HK-2 (cell line): ENCODE measurements around the gene CCDC85C.
"Not testable (repeated sequence)": the region's sequence is repeated elsewhere in the genome, so short reads cannot be mapped to it uniquely, and the experiment has no call there.

ENCODE experiments used
- DNase-seq: peaks from one replicate; pipeline ENCODE4 v3.0.0-alpha.2; 2018; ENCODE audit not compliant: unreplicated experiment

Gene CCDC85C

DNA sequence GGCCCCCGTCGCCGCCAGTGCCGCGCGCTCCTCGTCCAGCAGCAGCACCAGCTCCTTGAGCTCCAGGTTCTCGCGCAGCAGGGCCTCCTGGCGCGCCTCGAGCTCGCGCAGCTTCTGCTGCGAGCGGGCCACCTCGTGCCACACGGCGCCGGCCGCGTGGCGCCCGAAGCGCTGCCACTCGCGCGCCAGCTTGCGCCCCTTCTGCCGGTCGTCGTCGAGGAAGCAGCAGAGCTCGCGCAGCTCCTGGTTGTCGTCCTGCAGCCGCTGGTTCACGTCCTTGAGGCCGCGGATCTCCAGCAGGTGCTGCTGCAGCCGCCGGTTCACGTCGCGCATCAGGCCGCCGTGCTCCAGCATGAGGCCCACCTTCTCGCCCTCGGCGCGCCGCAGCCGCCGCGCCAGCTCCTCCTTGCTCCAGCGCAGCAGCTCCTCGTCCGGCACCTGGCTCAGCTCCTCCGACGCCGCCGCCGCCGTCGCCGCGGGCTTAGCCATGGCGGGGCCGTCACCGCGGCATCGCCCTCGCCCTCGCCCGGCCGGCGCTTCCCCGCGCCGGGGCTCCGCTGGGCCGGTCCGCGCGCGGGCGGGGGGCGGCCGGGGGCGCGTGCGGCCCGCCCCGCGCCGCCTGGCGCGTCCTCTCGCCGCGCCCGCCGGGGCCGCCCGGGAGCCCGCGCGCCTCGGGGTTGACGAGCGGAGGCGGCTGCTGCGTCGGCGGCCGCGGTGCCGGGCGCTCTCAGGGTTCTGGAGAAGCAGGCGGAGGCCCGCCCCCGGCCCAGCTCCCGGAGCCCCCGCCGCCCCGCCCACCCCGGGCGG is at the start of gene CCDC85C:
TSS of gene CCDC85C (minus strand) at position 737 of the 807 bp plus-strand sequence. CDS start at position 489, 248 bp downstream.
- DNase-seq, result peak; percentile 56

- DNase-seq, result no peak
These were observed 48.1 kb upstream of the CCDC85C start for GRCh38 chr14:99651953-99652746.

DNA sequence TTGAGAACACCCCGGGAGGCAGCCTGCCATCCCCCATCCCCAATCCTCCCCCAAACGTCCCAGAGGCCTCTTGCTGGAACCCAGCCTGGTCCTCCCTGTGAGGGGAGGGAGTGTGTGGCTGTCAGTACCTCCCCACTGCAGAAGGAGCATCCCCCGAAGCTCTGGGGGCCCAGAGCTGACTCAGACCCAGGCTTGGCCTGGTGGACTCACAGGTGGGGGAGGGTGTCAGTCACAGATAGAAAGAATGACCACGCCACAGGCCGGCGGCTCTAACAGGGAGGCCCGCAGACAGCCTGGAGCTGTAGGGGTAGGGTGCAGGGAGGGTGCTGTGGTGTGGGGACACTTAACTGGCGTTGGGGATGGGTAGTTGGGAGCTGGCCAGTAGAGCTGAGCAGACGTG is 46.2 kb upstream of the CCDC85C start:
- DNase-seq, result no peak

DNA sequence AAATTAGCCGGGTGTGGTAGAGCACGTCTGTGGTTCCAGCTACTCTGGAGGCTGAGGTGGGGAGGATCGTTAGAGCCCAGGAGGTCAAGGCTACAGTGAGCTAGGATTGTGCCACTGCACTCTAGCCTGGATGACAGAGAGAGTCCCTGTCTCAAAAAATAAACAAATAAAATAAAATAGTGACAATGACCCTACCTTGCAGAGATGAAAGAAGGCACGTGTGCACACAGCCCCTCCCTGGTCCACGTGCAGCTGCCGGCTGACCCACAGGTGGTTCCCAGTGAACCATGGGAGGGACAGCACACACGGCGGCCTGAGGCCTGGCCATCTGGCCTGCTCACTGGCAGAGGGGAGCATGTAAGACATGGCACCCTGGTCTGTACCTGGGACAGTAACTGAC is 45.6 kb upstream of the CCDC85C start:
- DNase-seq, result no peak

DNA sequence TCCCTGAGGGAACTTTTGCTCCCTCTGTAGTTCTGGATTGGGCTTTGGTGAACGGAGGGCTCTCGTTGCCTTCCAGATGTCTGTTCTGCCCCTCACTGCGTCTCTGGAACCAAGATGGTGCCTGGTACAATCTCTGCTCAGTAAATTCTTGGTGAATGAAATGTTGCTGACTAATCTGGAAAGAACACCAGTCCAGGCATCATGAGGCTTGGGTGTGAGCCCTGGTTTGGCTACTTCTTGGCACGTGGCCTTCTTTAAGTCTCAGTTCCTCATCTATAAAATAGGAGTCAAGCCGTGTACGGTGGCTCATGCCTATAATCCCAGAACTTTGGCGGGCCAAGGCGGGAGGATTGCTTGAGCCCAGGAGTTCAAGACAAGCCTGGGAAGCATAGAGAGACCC is 45.2 kb upstream of the CCDC85C start:
- DNase-seq, result no peak

- no peak for DNase-seq
These were observed 44.2 kb upstream of the CCDC85C start for GRCh38 chr14:99648027-99648784.

- no peak for DNase-seq
These were observed 43.4 kb upstream of the CCDC85C start for GRCh38 chr14:99647411-99647810.

GRCh38 chr14:99645545-99646505 is 41.8 kb upstream of the CCDC85C start:
- no peak for DNase-seq

GRCh38 chr14:99644723-99645544 is 40.9 kb upstream of the CCDC85C start, which contains the start of gene HHIPL1:
Gene HHIPL1, plus strand, starts transcription at chr14:99645129. Its CDS starts 79 bp downstream, at chr14:99645208.
- no peak for DNase-seq

GRCh38 chr14:99644035-99644587 is 40.1 kb upstream of the CCDC85C start:
- DNase-seq, result no peak

DNA sequence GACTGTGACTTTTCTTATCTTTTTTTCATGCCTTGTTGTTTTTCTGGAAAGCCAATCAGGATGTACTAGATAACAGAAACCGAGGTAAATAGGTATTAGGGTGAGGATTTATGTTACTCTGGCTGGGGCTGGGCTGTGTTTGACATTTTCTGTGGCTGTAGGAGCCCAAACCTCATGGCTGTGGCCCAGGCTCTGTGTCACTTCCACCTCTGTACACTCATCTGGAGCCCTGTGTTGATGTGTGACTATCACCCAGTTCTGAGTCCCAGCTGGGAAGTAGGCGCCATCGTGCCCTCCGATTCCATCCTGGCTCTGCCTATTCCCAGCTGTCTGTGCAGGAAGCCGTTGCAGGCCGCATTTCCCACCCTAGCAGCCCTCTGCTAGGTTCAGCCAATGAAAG is 39.3 kb upstream of the CCDC85C start:
- no peak for DNase-seq

DNA sequence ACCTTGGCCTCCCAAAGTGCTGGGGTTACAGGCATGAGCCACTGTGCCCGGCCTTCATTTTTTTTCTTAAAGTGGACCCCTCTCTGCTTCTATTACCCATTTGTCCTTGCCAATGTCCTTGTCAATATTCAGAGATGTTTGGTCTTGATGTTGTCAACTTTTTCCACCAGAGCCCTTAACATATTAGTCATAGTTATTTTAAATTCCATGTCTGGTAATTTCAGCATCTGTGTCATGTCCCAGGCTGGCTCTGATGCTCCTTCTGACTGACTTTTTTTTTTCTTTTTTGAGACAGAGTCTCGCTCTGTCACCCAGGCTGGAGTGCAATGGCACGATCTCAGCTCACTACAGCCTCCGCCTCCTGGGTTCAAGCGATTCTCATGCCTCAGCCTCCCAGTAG is 38.8 kb upstream of the CCDC85C start:
- DNase-seq, result not testable (repeated sequence)

- no peak for DNase-seq
These were observed 33.6 kb upstream of the CCDC85C start for GRCh38 chr14:99637624-99638023.

- no peak for DNase-seq
These were observed 32.5 kb upstream of the CCDC85C start for GRCh38 chr14:99636487-99636886.

DNA sequence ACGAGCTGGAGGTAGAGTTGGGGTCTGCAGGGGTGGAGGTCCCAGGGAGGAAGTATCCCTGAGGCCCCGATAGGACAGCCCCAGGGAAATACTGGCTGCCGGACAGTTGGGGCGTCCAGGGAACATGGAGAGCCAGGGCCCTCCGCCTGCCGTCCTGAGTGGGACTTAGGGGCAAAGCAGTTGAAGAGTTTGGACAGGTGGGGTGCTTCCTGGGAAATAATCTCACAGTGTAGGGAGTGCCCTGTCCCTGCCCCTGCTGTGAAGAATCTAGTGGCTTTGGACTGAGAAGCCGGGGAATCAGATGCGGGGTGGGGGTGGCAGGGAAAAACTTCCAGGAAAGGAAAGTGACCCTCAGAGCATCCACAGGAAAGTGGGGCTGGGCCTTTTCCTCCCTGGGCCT is 31.1 kb upstream of the CCDC85C start:
- DNase-seq, result no peak

- no peak for DNase-seq
These were observed 30.4 kb upstream of the CCDC85C start for GRCh38 chr14:99634443-99634842.

DNA sequence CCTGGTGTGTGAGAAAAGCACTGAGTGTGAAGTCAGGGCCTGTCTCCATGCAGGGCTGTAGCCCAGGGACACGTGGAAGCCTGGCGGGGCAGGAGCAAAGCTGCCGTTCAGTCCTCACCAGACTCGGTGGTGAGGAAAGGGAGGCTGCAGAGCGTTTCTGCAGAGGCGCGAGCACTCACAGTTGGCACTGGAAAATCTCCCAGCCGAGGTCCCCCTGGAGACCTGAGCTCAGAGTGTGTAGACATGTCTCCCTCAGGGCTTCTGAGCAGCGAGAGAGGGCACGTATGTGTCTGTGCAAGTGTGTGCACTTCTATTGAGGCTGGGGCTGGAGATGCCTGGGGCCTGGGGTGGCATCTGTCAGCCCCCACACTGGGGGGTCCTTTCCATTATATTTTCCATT is 29.9 kb upstream of the CCDC85C start:
- DNase-seq, result no peak

DNA sequence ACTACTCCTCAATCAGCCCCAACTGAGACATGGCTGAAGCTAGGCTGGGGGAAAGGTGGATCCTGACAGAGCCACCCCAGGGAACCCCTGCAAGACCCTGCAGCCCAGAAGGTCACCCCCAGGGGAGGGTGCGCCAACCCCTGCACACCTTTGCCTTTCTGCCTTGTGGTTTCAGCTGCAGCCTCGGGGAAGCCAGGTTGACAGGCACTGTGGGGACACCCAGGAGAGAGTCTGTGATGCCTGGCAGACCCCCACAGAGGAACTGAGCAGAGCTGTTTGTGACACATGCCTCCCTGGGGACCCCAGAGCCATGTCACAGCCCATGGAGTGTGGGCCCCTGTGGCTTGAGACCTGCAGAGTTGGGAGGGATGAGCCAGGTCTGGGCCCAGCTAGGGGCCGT is 29.1 kb upstream of the CCDC85C start:
- no peak for DNase-seq

DNA sequence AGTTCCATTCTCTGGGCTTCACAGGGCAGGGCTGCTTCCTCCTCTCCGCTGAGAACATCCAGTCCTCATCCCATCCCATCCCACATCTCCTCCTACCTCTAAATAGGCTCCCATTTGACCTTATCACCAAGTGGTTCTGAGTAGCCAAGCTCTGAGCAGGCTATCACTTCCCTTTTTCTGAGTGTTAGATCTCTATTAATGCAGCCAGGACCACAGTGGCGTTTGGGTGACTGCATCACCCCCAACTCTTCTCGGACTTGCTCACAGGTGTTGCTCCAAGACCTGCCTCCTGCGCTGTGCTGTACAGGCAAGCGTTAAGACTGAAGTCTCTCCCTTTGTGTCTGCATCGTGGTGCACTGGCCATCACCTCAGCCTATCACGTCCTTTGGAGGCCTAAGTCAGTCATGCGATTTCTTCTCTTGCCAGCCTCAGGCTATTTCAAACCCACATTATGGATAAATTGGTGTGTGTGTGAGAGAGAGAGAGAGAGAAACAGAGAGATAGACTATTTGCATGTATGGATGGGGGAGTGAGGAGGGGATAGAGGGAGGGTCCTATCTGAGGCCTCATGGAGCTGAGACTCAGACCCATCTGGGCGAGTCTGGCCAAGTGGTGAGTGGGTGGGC is 28.5 kb upstream of the CCDC85C start:
- no peak for DNase-seq
